Activated T-cell treated with anti-CD3 and anti-CD28 coated beads, Interleukin-2, amount 50 U/mL, for 1 hour (primary cell): ENCODE measurements around the gene COL27A1.

Source experiments
- DNase-seq: peaks from one replicate; pipeline ENCODE4 v3.0.0-alpha.2; 2020

The COL27A1 gene

GRCh38 chr9:114347675-114348074 is 192.3 kb downstream of the COL27A1 start:
- DNase-seq, result no peak

GRCh38 chr9:114348261-114348905 is 193.0 kb downstream of the COL27A1 start:
- DNase-seq, result no peak

GRCh38 chr9:114348906-114349482 is 193.7 kb downstream of the COL27A1 start:
- peak; percentile 55 for DNase-seq

- DNase-seq, result no peak
Measured at GRCh38 chr9:114349713-114350480, 194.6 kb downstream of the COL27A1 start.

GRCh38 chr9:114350636-114351401 is 195.5 kb downstream of the COL27A1 start:
- no peak for DNase-seq

- no peak for DNase-seq
Measured at GRCh38 chr9:114351932-114352331, 196.6 kb downstream of the COL27A1 start.

- DNase-seq, result no peak
Measured at GRCh38 chr9:114355821-114356220, 200.5 kb downstream of the COL27A1 start.

- DNase-seq, result no peak
Measured at GRCh38 chr9:114356792-114357191, 201.5 kb downstream of the COL27A1 start.

- no peak for DNase-seq
Measured at GRCh38 chr9:114357360-114357759, 202.0 kb downstream of the COL27A1 start.

- DNase-seq, result no peak
Measured at GRCh38 chr9:114357911-114358328, 202.6 kb downstream of the COL27A1 start.

- DNase-seq, result no peak
Measured at GRCh38 chr9:114359801-114360200, 204.5 kb downstream of the COL27A1 start.

GRCh38 chr9:114361542-114361941 is 206.2 kb downstream of the COL27A1 start:
- DNase-seq, result no peak
